HFF-Myc (cell line): Measurements from ENCODE around the gene CACNA2D3.

Experiments used
- DNase-seq: peaks from one replicate; pipeline ENCODE4 v3.0.0-alpha.2; 2011; ENCODE audit warnings: low read depth; ENCODE audit errors: extremely low read depth
- H3K4me3 ChIP-seq: replicated peaks from 2 replicates; pipeline ENCODE4 v1.5.1; 2011; ENCODE audit warnings: low read depth, mild to moderate bottlenecking, control low read depth, low read length
- TF ChIP-seq, protein P1 (sequence below): IDR thresholded peaks from 2 replicates; pipeline ENCODE4 v1.5.1; 2012; ENCODE audit warnings: mild to moderate bottlenecking, low read depth, low read length, control low read depth; ENCODE audit errors: missing control alignments

CACNA2D3 gene

GRCh38 chr3:54530944-54531343, 408.6 kb downstream of the CACNA2D3 start:
- H3K4me3 ChIP-seq = no peak overlapping the region
- no peak for DNase-seq
- TF ChIP-seq, protein P1, sequence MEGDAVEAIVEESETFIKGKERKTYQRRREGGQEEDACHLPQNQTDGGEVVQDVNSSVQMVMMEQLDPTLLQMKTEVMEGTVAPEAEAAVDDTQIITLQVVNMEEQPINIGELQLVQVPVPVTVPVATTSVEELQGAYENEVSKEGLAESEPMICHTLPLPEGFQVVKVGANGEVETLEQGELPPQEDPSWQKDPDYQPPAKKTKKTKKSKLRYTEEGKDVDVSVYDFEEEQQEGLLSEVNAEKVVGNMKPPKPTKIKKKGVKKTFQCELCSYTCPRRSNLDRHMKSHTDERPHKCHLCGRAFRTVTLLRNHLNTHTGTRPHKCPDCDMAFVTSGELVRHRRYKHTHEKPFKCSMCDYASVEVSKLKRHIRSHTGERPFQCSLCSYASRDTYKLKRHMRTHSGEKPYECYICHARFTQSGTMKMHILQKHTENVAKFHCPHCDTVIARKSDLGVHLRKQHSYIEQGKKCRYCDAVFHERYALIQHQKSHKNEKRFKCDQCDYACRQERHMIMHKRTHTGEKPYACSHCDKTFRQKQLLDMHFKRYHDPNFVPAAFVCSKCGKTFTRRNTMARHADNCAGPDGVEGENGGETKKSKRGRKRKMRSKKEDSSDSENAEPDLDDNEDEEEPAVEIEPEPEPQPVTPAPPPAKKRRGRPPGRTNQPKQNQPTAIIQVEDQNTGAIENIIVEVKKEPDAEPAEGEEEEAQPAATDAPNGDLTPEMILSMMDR = no peak

DNA sequence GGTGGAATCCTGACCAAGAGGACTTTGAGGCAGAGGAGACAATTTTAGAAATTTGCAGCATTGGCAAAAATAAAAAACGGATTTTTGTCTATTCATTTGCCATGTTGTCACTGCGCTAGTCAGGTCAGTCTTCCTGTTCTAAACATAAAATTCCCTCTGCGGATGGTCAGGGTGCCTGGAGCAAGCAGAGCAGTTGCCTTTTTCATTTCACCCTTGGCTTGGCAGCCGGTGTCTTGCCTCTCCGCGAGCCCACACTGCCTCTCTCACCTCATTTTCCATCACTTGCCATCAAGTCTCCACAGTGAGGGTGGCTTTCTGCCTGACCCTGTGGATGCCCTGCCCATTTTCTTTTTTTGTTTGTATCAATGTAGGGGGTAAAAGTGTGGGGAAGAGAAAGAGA, 409.4 kb downstream of the CACNA2D3 start:
- DNase-seq = no peak
- no peak overlapping the region for H3K4me3 ChIP-seq
- TF ChIP-seq, protein P1 = no peak

GRCh38 chr3:54533856-54534255, 411.5 kb downstream of the CACNA2D3 start:
- DNase-seq = no peak
- H3K4me3 ChIP-seq = no peak overlapping the region
- TF ChIP-seq, protein P1 = no peak

DNA sequence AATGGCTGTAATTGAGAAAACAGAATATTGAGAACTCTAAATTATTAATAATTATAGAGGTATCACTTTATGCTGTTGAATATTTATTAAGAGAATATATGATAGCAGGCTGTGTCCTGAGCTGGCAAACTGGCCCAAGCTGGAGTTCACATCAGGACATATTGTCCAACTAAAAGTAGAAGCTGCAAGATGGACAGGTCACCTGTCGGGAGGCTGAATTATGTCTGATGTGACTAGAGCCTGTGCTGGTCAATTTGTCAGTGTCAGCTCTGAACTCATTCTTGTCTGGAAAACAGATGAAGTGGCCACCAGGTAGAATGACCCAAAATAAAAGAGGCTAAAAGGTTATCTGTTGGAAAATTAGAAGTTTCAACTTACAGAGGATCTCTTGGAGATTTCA, 413.3 kb downstream of the CACNA2D3 start:
- H3K4me3 ChIP-seq = no peak overlapping the region
- TF ChIP-seq, protein P1 = no peak
- no peak for DNase-seq

DNA sequence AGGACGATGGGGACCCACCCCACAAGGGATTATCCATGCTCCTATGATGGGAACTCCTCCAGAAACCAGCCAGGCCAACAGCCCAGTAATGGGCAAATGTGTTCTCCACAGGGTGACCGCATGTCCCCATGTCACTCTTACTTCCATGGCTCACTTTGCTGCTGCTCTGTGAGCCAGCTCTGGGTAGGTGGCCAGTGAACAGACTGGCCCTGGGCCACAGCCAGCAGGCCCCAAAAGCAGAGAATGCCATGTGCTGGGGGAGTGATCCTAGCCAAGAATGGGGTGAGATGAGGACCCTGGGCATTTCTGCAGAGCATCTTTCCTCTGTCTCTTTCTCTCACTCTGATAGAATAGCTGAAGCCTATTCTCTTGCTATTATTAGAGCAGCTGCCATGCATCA, 414.1 kb downstream of the CACNA2D3 start:
- TF ChIP-seq, protein P1 = no peak
- no peak for DNase-seq
- no peak overlapping the region for H3K4me3 ChIP-seq

- H3K4me3 ChIP-seq = no peak overlapping the region
- no peak for DNase-seq
- TF ChIP-seq, protein P1 = no peak
Measured at GRCh38 chr3:54537506-54537905, 415.2 kb downstream of the CACNA2D3 start.

DNA sequence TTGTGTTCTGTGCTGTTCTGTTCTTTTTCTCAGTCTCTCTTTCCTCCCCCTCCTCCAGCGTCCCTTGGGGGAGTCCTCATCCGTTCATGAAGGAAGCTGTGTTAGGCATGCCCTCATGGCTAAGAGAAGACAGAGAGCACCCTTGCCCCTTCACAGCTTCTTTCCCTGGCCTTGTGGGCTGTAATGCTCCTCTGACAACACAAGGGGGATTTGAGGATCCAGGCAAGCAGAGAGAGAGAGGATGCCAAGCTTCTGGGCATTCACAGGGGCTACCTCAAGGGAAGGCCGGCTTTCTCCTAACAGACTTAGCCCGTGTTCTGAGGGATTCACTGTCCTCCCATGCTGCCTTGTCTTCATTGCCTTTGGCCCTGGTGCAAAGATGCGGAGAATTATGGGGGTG, 416.0 kb downstream of the CACNA2D3 start:
- no peak overlapping the region for H3K4me3 ChIP-seq
- DNase-seq = no peak
- TF ChIP-seq, protein P1 = no peak
